AG04449 (cell line): Measurements from ENCODE around the gene FOXE1.

ENCODE experiments used
- CTCF ChIA-PET: fragments of 350-600 bp; formaldehyde crosslinking; extraction: SDS; loops from one replicate; lab custom pipeline; 2021; ENCODE audit warnings: antibody characterized with exemption; lab: Yijun Ruan, JAX
- POLR2A ChIA-PET: fragments of 400-600, 350-600 bp; formaldehyde crosslinking; extraction: SDS; loops from one replicate; lab custom pipeline; 2020; ENCODE audit warnings: antibody characterized with exemption, inconsistent platforms; lab: Yijun Ruan, JAX
- DNase-seq: peaks from one replicate; pipeline ENCODE4 v3.0.0-alpha.2; 2010; ENCODE audit warnings: low read depth, low spot score
- H3K4me3 ChIP-seq: 2 replicates; pipeline ENCODE4 v1.5.1; 2011; ENCODE audit warnings: low read depth, mild to moderate bottlenecking, control low read depth, low read length
- TF ChIP-seq, protein P1 (sequence below): IDR thresholded peaks from one replicate; pipeline ENCODE4 v1.5.1; 2011; ENCODE audit warnings: mild to moderate bottlenecking, moderate library complexity, low read length, control low read depth, inconsistent platforms; ENCODE audit not compliant: insufficient read depth; ENCODE audit errors: missing control alignments

The FOXE1 gene

DNA sequence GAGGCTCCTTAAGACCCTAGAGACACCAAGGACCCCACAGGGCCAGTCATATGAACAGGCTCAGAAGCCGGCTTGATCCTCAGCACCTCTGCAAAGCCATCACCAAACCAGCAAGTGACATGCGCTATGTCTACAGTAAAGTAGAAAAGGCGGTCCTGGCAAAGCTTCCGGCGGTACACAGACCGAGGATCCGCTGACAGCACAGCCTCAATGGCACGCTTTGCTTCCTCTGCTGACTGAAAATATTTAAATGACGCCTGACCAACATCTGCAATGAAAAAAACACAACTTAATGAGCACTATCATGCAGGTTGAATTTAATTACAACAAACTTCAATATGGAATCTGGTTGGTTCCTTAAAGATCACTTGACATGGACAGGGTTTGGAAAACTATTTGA is 51.7 kb downstream of the FOXE1 start:
- ChIA-PET CTCF (interaction anchor here (1.0 to 1.4 kb wide), 6 partner anchors 10 to 199 kb away, joined by 3 to 4 read pairs (median 4); no protein-coding TSS in a partner anchor), POLR2A (no interaction called here)
- no peak for DNase-seq
- TF ChIP-seq, protein P1, sequence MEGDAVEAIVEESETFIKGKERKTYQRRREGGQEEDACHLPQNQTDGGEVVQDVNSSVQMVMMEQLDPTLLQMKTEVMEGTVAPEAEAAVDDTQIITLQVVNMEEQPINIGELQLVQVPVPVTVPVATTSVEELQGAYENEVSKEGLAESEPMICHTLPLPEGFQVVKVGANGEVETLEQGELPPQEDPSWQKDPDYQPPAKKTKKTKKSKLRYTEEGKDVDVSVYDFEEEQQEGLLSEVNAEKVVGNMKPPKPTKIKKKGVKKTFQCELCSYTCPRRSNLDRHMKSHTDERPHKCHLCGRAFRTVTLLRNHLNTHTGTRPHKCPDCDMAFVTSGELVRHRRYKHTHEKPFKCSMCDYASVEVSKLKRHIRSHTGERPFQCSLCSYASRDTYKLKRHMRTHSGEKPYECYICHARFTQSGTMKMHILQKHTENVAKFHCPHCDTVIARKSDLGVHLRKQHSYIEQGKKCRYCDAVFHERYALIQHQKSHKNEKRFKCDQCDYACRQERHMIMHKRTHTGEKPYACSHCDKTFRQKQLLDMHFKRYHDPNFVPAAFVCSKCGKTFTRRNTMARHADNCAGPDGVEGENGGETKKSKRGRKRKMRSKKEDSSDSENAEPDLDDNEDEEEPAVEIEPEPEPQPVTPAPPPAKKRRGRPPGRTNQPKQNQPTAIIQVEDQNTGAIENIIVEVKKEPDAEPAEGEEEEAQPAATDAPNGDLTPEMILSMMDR, result no peak
- no peak overlapping the region for H3K4me3 ChIP-seq

DNA sequence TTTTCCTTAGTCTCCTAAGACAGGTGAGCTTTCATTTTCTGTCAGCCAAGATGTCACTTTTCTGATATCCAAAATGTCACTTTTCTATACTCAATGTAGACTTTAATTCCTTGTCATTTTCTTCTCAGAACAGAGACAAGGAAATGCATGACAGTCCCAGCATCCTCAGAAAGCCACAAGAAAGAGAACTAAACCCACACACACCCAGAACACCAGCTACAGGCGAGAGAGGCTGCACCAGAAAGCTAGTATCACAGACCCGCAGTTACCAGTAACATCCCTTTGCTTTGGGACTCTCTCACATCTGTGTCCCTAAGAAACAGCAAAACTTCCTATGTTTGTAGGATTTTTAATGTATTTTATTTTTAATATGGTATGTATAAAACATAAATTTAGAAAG is 52.2 kb downstream of the FOXE1 start:
- TF ChIP-seq, protein P1, result no peak
- CTCF ChIA-PET, result interaction anchor here (1.1 to 1.8 kb wide), 6 partner anchors 9 to 200 kb away, joined by 3 to 10 read pairs (median 3); no protein-coding TSS in a partner anchor
- no peak for DNase-seq
- POLR2A ChIA-PET, result no interaction called here
- H3K4me3 ChIP-seq, result no peak overlapping the region
